Activated naive CD4-positive, alpha-beta T cell treated with anti-CD3 and anti-CD28 coated beads, Interleukin-2, amount 50 U/mL, for 24 hours (primary cell): ENCODE measurements around the gene SPATA2.
A peak's percentile ranks its signal among the peaks of the same experiment; 100 is the strongest.
"Not testable (repeated sequence)": the region's sequence is repeated elsewhere in the genome, so short reads cannot be mapped to it uniquely, and the experiment has no call there.

Source experiments
- H3K27ac Mint-ChIP-seq: one replicate; pipeline ENCODE4 v1.8.0; 2021; ENCODE audit warnings: mild to moderate bottlenecking, mixed read lengths
- H3K27me3 Mint-ChIP-seq: one replicate; pipeline ENCODE4 v1.8.0; 2021; ENCODE audit warnings: mixed read lengths
- H3K36me3 Mint-ChIP-seq: one replicate; pipeline ENCODE4 v1.8.0; 2021; ENCODE audit warnings: mixed read lengths
- H3K4me1 Mint-ChIP-seq: one replicate; pipeline ENCODE4 v1.8.0; 2021; ENCODE audit warnings: mixed read lengths
- H3K4me3 Mint-ChIP-seq: one replicate; pipeline ENCODE4 v1.8.0; 2021; ENCODE audit warnings: mild to moderate bottlenecking, mixed read lengths
- H3K9me3 Mint-ChIP-seq: one replicate; pipeline ENCODE4 v1.8.0; 2021; ENCODE audit warnings: mixed read lengths

The SPATA2 gene

GRCh38 chr20:49915380-49916145, at the start of gene SPATA2:
Gene SPATA2 (minus strand): TSS chr20:49915529. CDS start chr20:49908490, 7,039 bp downstream.
- H3K36me3 Mint-ChIP-seq: no peaks in the 10 kb centered on the region
- H3K9me3 Mint-ChIP-seq: no peaks in the 10 kb centered on the region
- peak within 1 kb of the TSS; percentile 99 for H3K4me3 Mint-ChIP-seq
- peaks cover 39% of the 10 kb centered on the region for H3K4me1 Mint-ChIP-seq
- peak within 1 kb of the TSS; percentile 100 for H3K27ac Mint-ChIP-seq
- H3K27me3 Mint-ChIP-seq: no peaks in the 10 kb centered on the region

GRCh38 chr20:49961413-49961812, 46.1 kb upstream of the SPATA2 start:
- Mint-ChIP-seq H3K4me1 (no peaks in the 10 kb centered on the region), H3K36me3 (peaks cover 6% of the 10 kb centered on the region), H3K4me3 (no peak overlapping the region), H3K27me3 (no peaks in the 10 kb centered on the region), H3K27ac (no peak overlapping the region), H3K9me3 (no peaks in the 10 kb centered on the region)

- not testable (repeated sequence) for H3K27me3 Mint-ChIP-seq, H3K27ac Mint-ChIP-seq, H3K4me1 Mint-ChIP-seq, H3K4me3 Mint-ChIP-seq, H3K9me3 Mint-ChIP-seq
- H3K36me3 Mint-ChIP-seq: peaks cover 19% of the 10 kb centered on the region
Observed at GRCh38 chr20:49957089-49957938, 42.0 kb upstream of the SPATA2 start.

- Mint-ChIP-seq H3K9me3 (no peaks in the 10 kb centered on the region), H3K27me3 (no peaks in the 10 kb centered on the region), H3K27ac (no peak overlapping the region), H3K36me3 (peaks cover 20% of the 10 kb centered on the region), H3K4me3 (no peak overlapping the region), H3K4me1 (peaks cover 3% of the 10 kb centered on the region)
Observed at GRCh38 chr20:49956689-49957088, 41.4 kb upstream of the SPATA2 start.

- not testable (repeated sequence) for H3K9me3 Mint-ChIP-seq
- peaks cover 17% of the 10 kb centered on the region for H3K36me3 Mint-ChIP-seq
Observed at GRCh38 chr20:49955830-49956396, 40.6 kb upstream of the SPATA2 start.

GRCh38 chr20:49955167-49955566, 39.8 kb upstream of the SPATA2 start:
- Mint-ChIP-seq H3K4me3 (no peak overlapping the region), H3K9me3 (no peaks in the 10 kb centered on the region), H3K36me3 (peaks cover 18% of the 10 kb centered on the region), H3K27me3 (no peaks in the 10 kb centered on the region), H3K27ac (no peak overlapping the region), H3K4me1 (peaks cover 10% of the 10 kb centered on the region)

More at GRCh38 chr20:49955830-49956396, 40.6 kb upstream of the SPATA2 start:
- not testable (repeated sequence) for H3K4me3 Mint-ChIP-seq, H3K27me3 Mint-ChIP-seq, H3K4me1 Mint-ChIP-seq, H3K27ac Mint-ChIP-seq

- H3K36me3 Mint-ChIP-seq: peaks cover 26% of the 10 kb centered on the region
- H3K4me1 Mint-ChIP-seq: peaks cover 15% of the 10 kb centered on the region
- H3K4me3 Mint-ChIP-seq: no peak overlapping the region
- no peaks in the 10 kb centered on the region for H3K27me3 Mint-ChIP-seq
- H3K9me3 Mint-ChIP-seq: no peaks in the 10 kb centered on the region
- H3K27ac Mint-ChIP-seq: peak overlapping the region; percentile 46
Observed at GRCh38 chr20:49951151-49951550, 35.8 kb upstream of the SPATA2 start.

- Mint-ChIP-seq H3K4me1 (peaks cover 20% of the 10 kb centered on the region), H3K36me3 (peaks cover 20% of the 10 kb centered on the region), H3K9me3 (no peaks in the 10 kb centered on the region), H3K4me3 (no peak overlapping the region), H3K27ac (peak overlapping the region; percentile 84), H3K27me3 (no peaks in the 10 kb centered on the region)
Observed at GRCh38 chr20:49948809-49949507, 33.6 kb upstream of the SPATA2 start.

GRCh38 chr20:49948178-49948577, 32.8 kb upstream of the SPATA2 start:
- Mint-ChIP-seq H3K4me3 (no peak overlapping the region), H3K27ac (peak overlapping the region; percentile 31), H3K27me3 (no peaks in the 10 kb centered on the region), H3K36me3 (peaks cover 20% of the 10 kb centered on the region), H3K4me1 (peaks cover 20% of the 10 kb centered on the region), H3K9me3 (no peaks in the 10 kb centered on the region)

GRCh38 chr20:49945701-49946477, 30.6 kb upstream of the SPATA2 start:
- Mint-ChIP-seq H3K9me3 (no peaks in the 10 kb centered on the region), H3K4me1 (peaks cover 24% of the 10 kb centered on the region), H3K4me3 (no peak overlapping the region), H3K36me3 (peaks cover 19% of the 10 kb centered on the region), H3K27me3 (no peaks in the 10 kb centered on the region), H3K27ac (no peak overlapping the region)

GRCh38 chr20:49945306-49945700, 30.0 kb upstream of the SPATA2 start:
- H3K4me1 Mint-ChIP-seq: peaks cover 25% of the 10 kb centered on the region
- no peak overlapping the region for H3K4me3 Mint-ChIP-seq
- no peak overlapping the region for H3K27ac Mint-ChIP-seq
- H3K9me3 Mint-ChIP-seq: no peaks in the 10 kb centered on the region
- peaks cover 19% of the 10 kb centered on the region for H3K36me3 Mint-ChIP-seq
- no peaks in the 10 kb centered on the region for H3K27me3 Mint-ChIP-seq

GRCh38 chr20:49942942-49943341, 27.6 kb upstream of the SPATA2 start:
- no peak overlapping the region for H3K27ac Mint-ChIP-seq
- peaks cover 11% of the 10 kb centered on the region for H3K36me3 Mint-ChIP-seq
- H3K9me3 Mint-ChIP-seq: no peaks in the 10 kb centered on the region
- H3K4me1 Mint-ChIP-seq: peaks cover 47% of the 10 kb centered on the region
- no peaks in the 10 kb centered on the region for H3K27me3 Mint-ChIP-seq
- no peak overlapping the region for H3K4me3 Mint-ChIP-seq

- peaks cover 51% of the 10 kb centered on the region for H3K4me1 Mint-ChIP-seq
- peaks cover 9% of the 10 kb centered on the region for H3K36me3 Mint-ChIP-seq
- H3K4me3 Mint-ChIP-seq: no peak overlapping the region
- H3K27me3 Mint-ChIP-seq: no peaks in the 10 kb centered on the region
- H3K27ac Mint-ChIP-seq: no peak overlapping the region
- H3K9me3 Mint-ChIP-seq: no peaks in the 10 kb centered on the region
Observed at GRCh38 chr20:49942303-49942702, 27.0 kb upstream of the SPATA2 start.

GRCh38 chr20:49941456-49941855, 26.1 kb upstream of the SPATA2 start:
- Mint-ChIP-seq H3K36me3 (peaks cover 7% of the 10 kb centered on the region), H3K27ac (no peak overlapping the region), H3K9me3 (no peaks in the 10 kb centered on the region)

More at GRCh38 chr20:49941456-49941855, 26.1 kb upstream of the SPATA2 start:
- Mint-ChIP-seq H3K27me3 (no peaks in the 10 kb centered on the region), H3K4me1 (peaks cover 51% of the 10 kb centered on the region), H3K4me3 (no peak overlapping the region)
